Measurements from ENCODE around the gene KIF23.

GRCh38 chr15:69413822-69414700 is at the start of gene KIF23:
- TF ChIP-seq CTCF (conservative IDR thresholded peaks at IDR 0.05; ENCODE audit: low read length): no peak
- no peak for TF ChIP-seq EZH2phosphoT487 (IDR thresholded peaks at IDR 0.05; ENCODE audit: borderline replicate concordance, low read depth, low read length)
